ENCODE data around the gene CNFN. TPM values are rescaled to one million over a fixed set of nuclear protein-coding genes. Genes with fewer than 3 reads are reported as not detected.

CNFN gene
- total and polyA plus RNA-seq, 8 donors = 0.32 to 3.2 (median 0.55) TPM; not detected in 1

GRCh38 chr19:42428676-42429075 lies 38.6 kb upstream of the CNFN start:
- H3K9me3 ChIP-seq = no peaks in the 10 kb centered on the region
- TF ChIP-seq CTCF (IDR thresholded peaks at IDR 0.05) = no peak
- intact Hi-C loops (cut with DNase I) = no loop called here

GRCh38 chr19:42427313-42427712 lies 37.2 kb upstream of the CNFN start, which contains the start of gene LIPE:
LIPE (minus strand) TSS chr19:42427388; CDS start chr19:42427149, 239 bp downstream.
- Histone ChIP-seq H3K4me3 (no peak within 1 kb of the TSS), H3K27ac (no peak within 1 kb of the TSS), H3K36me3 (no peaks in the 10 kb centered on the region), H3K4me1 (peaks cover 10 to 18% of the 10 kb centered on the region in 2 donors), H3K27me3 (peaks cover 0 to 27% of the 10 kb centered on the region in 2 donors), H3K9me3 (no peaks in the 10 kb centered on the region)
- DNase-seq (no peak), ATAC-seq (no peak)
- TF ChIP-seq CTCF (IDR thresholded peaks at IDR 0.05) = no peak
- intact Hi-C loops (cut with DNase I) = no loop called here

More at GRCh38 chr19:42428676-42429075, 38.6 kb upstream of the CNFN start:
- no peak for DNase-seq
- peaks cover 0 to 16% of the 10 kb centered on the region in 2 donors for H3K27me3 ChIP-seq
- no peaks in the 10 kb centered on the region for H3K36me3 ChIP-seq
- ATAC-seq = no peak
- peaks cover 6 to 12% of the 10 kb centered on the region in 2 donors for H3K4me1 ChIP-seq
- H3K27ac ChIP-seq = no peak overlapping the region
- no peak overlapping the region for H3K4me3 ChIP-seq

GRCh38 chr19:42426643-42427042 lies 36.5 kb upstream of the CNFN start:
- H3K27ac ChIP-seq = no peak overlapping the region
- ATAC-seq (no peak), DNase-seq (no peak)
- peaks cover 11 to 25% of the 10 kb centered on the region in 2 donors for H3K4me1 ChIP-seq
- H3K4me3 ChIP-seq = no peak overlapping the region
- TF ChIP-seq CTCF (IDR thresholded peaks at IDR 0.05) = no peak
- H3K27me3 ChIP-seq = peaks cover 0 to 27% of the 10 kb centered on the region in 2 donors
- H3K36me3 ChIP-seq = no peaks in the 10 kb centered on the region
- intact Hi-C loops (cut with DNase I) = no loop called here
- H3K9me3 ChIP-seq = no peaks in the 10 kb centered on the region

GRCh38 chr19:42424712-42425131 lies 34.6 kb upstream of the CNFN start:
- TF ChIP-seq CTCF (IDR thresholded peaks at IDR 0.05) = no peak
- H3K9me3 ChIP-seq = no peaks in the 10 kb centered on the region
- H3K4me3 ChIP-seq = no peak overlapping the region
- intact Hi-C loops (cut with DNase I) = no loop called here
- H3K27me3 ChIP-seq = peaks cover 0 to 27% of the 10 kb centered on the region in 2 donors
- ATAC-seq (no peak), DNase-seq (peak in 1 of 4 donors; percentile 28)
- H3K4me1 ChIP-seq = peaks cover 11 to 42% of the 10 kb centered on the region in 2 donors
- H3K27ac ChIP-seq = no peak overlapping the region
- H3K36me3 ChIP-seq = no peaks in the 10 kb centered on the region

- Histone ChIP-seq H3K27me3 (peaks cover 0 to 27% of the 10 kb centered on the region in 2 donors), H3K36me3 (no peaks in the 10 kb centered on the region), H3K27ac (no peak overlapping the region), H3K4me1 (peaks cover 11 to 42% of the 10 kb centered on the region in 2 donors), H3K9me3 (no peaks in the 10 kb centered on the region), H3K4me3 (peak overlapping the region in 1 of 2 donors; percentile 66)
- DNase-seq (peak in 1 of 4 donors; percentile 29), ATAC-seq (no peak)
- intact Hi-C loops (cut with DNase I) = no loop called here
- TF ChIP-seq CTCF (IDR thresholded peaks at IDR 0.05) = no peak
These were observed 34.2 kb upstream of the CNFN start for GRCh38 chr19:42424345-42424707.

All from left lung (tissue), 10 donors.